ENCODE results near the gene DMTF1. TPM values are rescaled to one million over a fixed set of nuclear protein-coding genes. Genes with fewer than 3 reads are reported as not detected.

The DMTF1 gene
- total and polyA plus RNA-seq, 2 donors from 2014 or later: 23.6 to 88.6 TPM

GRCh38 chr7:87218796-87219544 lies 66.7 kb downstream of the DMTF1 start:
- intact Hi-C loops (cut with DNase I): no loop called here
- Histone ChIP-seq H3K4me1 (ENCODE audit: control insufficient read depth in 2 of 3, insufficient read depth in 2 of 3, low read depth in 1 of 3, low read length in 3 of 3) (peaks cover 0 to 23% (median 19%) of the 10 kb centered on the region in 3 donors), H3K27me3 (ENCODE audit: control insufficient read depth, insufficient read depth, low read length) (no peaks in the 10 kb centered on the region), H3K27ac (ENCODE audit: low read depth in 2 of 2, low read length in 2 of 2) (peak overlapping the region; percentile 84 to 93), H3K9me3 (ENCODE audit: control insufficient read depth in 2 of 3, insufficient read depth in 1 of 3, low read length in 3 of 3) (no peaks in the 10 kb centered on the region), H3K36me3 (ENCODE audit: control insufficient read depth in 2 of 3, insufficient read depth in 3 of 3, low read length in 3 of 3) (no peaks in the 10 kb centered on the region), H3K9ac (ENCODE audit: low read length in 3 of 3) (peak overlapping the region; percentile 73 to 84 (median 82)), H3K4me3 (ENCODE audit: low read length in 3 of 3) (peak overlapping the region; percentile 88 to 98 (median 94))
- FAIRE-seq: no peak
- DNase-seq: peak; percentile 52 to 89 (median 74)
- no peak for TF ChIP-seq CTCF (IDR thresholded peaks at IDR 0.05; ENCODE audit: borderline replicate concordance, extremely low read depth, insufficient read depth)

GRCh38 chr7:87219545-87220025 lies 67.3 kb downstream of the DMTF1 start, which contains the start of gene TMEM243:
TMEM243 (minus strand) TSS chr7:87219732; CDS start chr7:87219503, 229 bp downstream.
- Histone ChIP-seq H3K4me3 (ENCODE audit: low read length in 3 of 3) (peak within 1 kb of the TSS; percentile 88 to 98 (median 94)), H3K4me1 (ENCODE audit: control insufficient read depth in 2 of 3, insufficient read depth in 2 of 3, low read depth in 1 of 3, low read length in 3 of 3) (peaks cover 0 to 20% (median 19%) of the 10 kb centered on the region in 3 donors), H3K27me3 (ENCODE audit: control insufficient read depth, insufficient read depth, low read length) (no peaks in the 10 kb centered on the region), H3K9ac (ENCODE audit: low read length in 3 of 3) (peak within 1 kb of the TSS; percentile 73 to 87 (median 82)), H3K27ac (ENCODE audit: low read depth in 2 of 2, low read length in 2 of 2) (peak within 1 kb of the TSS; percentile 84 to 93), H3K9me3 (ENCODE audit: control insufficient read depth in 2 of 3, insufficient read depth in 1 of 3, low read length in 3 of 3) (no peaks in the 10 kb centered on the region), H3K36me3 (ENCODE audit: control insufficient read depth in 2 of 3, insufficient read depth in 3 of 3, low read length in 3 of 3) (no peaks in the 10 kb centered on the region)
- TF ChIP-seq CTCF (IDR thresholded peaks at IDR 0.05; ENCODE audit: borderline replicate concordance, extremely low read depth, insufficient read depth): peak; percentile 33
- no peak for FAIRE-seq
- intact Hi-C loops (cut with DNase I): no loop called here
- DNase-seq: peak in 4 of 5 donors; percentile 74 to 95 (median 87)

DNA sequence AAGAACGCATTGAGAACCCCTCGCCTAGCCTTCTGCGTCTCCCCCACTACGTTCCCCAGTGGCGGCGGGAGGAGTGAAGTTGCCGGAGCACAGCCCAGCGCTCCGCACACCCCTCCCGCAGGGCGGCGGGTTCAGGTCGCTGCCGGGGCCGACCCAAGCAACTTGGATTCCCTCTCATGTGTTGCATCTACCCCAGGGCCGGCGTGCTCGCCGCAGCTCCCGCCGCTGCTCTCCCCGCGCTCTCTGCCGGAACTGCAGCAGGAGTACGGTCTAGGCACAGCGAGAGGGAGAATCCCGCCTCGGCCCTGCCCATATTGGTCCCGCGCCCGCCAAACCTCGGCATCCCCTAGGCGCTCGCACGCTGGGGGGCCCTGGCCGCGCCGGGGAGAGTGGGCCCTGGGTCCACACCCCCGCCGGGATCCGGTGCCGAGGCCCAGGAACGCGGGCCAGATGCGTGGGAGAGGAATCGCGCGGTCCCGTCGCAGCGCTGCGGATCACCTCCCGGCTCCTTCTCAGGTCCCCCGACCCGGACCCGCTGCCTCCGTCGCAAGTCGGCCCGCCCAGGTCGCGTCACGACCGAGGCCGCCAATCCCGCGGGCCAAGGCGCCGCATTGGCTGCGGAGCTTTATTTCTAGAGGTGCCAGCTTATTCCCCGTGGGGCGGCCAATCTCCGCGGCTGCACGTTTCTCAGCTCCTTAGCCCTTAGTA lies 67.9 kb downstream of the DMTF1 start:
- H3K4me1 ChIP-seq (ENCODE audit: control insufficient read depth in 2 of 3, insufficient read depth in 2 of 3, low read depth in 1 of 3, low read length in 3 of 3): peaks cover 0 to 20% (median 19%) of the 10 kb centered on the region in 3 donors
- no peaks in the 10 kb centered on the region for H3K27me3 ChIP-seq (ENCODE audit: control insufficient read depth, insufficient read depth, low read length)
- no peaks in the 10 kb centered on the region for H3K36me3 ChIP-seq (ENCODE audit: control insufficient read depth in 2 of 3, insufficient read depth in 3 of 3, low read length in 3 of 3)
- no peak for TF ChIP-seq CTCF (IDR thresholded peaks at IDR 0.05; ENCODE audit: borderline replicate concordance, extremely low read depth, insufficient read depth)
- no peak for FAIRE-seq
- H3K9ac ChIP-seq (ENCODE audit: low read length in 3 of 3): peak overlapping the region; percentile 73 to 87 (median 77)
- no peaks in the 10 kb centered on the region for H3K9me3 ChIP-seq (ENCODE audit: control insufficient read depth in 2 of 3, insufficient read depth in 1 of 3, low read length in 3 of 3)
- peak; percentile 87 to 94 (median 92) for DNase-seq
- peak overlapping the region; percentile 84 to 93 for H3K27ac ChIP-seq (ENCODE audit: low read depth in 2 of 2, low read length in 2 of 2)
- intact Hi-C loops (cut with DNase I): no loop called here
- peak overlapping the region; percentile 88 to 98 (median 94) for H3K4me3 ChIP-seq (ENCODE audit: low read length in 3 of 3)

Measured in kidney (tissue), 14 donors.